GM23338 (cell line): ENCODE measurements around the gene RCL1.

Source experiments
- EZH2 ChIP-seq: fragments of 200-600 bp; sonication (generic); IDR thresholded peaks from one replicate; pipeline ENCODE4 v1.8.0; 2017; ENCODE audit warnings: antibody characterized with exemption, mild to moderate bottlenecking, low read depth; ENCODE audit not compliant: unreplicated experiment
- EZH2phosphoT487 ChIP-seq: fragments of 200-600 bp; sonication (generic); IDR thresholded peaks from one replicate; pipeline ENCODE4 v1.8.1; 2018; ENCODE audit warnings: antibody characterized with exemption; ENCODE audit not compliant: unreplicated experiment
- JUNB ChIP-seq: IDR thresholded peaks from one replicate; pipeline ENCODE4 v1.6.1; 2016; ENCODE audit warnings: antibody characterized with exemption; ENCODE audit not compliant: unreplicated experiment
- POLR2AphosphoS5 ChIP-seq: IDR thresholded peaks from 2 replicates; pipeline ENCODE4 v1.6.1; 2016; ENCODE audit warnings: antibody characterized with exemption, low read depth
- STAT1 ChIP-seq: IDR thresholded peaks from one replicate; pipeline ENCODE4 v1.6.1; 2016; ENCODE audit warnings: antibody characterized with exemption; ENCODE audit not compliant: unreplicated experiment
- ZNF114 ChIP-seq: fragments of 250-450 bp; sonication (Bioruptor Pico); IDR thresholded peaks from 2 replicates; pipeline ENCODE4 v1.5.0; 2020; ENCODE audit warnings: mild to moderate bottlenecking, moderate library complexity
- ZNF331 ChIP-seq: fragments of 250-450 bp; sonication (Bioruptor Pico); IDR thresholded peaks from 2 replicates; pipeline ENCODE4 v1.5.0; 2020; ENCODE audit warnings: low read depth, mild to moderate bottlenecking, moderate library complexity
- TF ChIP-seq, protein P1 (sequence below), 2 experiments: fragments of 200-600 bp in 1 of 2; sonication (generic) in 1 of 2; conservative IDR thresholded peaks; 2 replicates each; pipeline versions ENCODE4 v1.5.1 to v1.6.1; 2016 to 2017; ENCODE audit warnings: antibody characterized with exemption in 2 of 2, low read depth in 2 of 2, mild to moderate bottlenecking in 2 of 2, moderate library complexity in 1 of 2
- TF ChIP-seq, protein P2 (sequence below): IDR thresholded peaks from one replicate; pipeline ENCODE4 v1.6.1; 2018; ENCODE audit warnings: antibody characterized with exemption; ENCODE audit not compliant: unreplicated experiment

DNA sequence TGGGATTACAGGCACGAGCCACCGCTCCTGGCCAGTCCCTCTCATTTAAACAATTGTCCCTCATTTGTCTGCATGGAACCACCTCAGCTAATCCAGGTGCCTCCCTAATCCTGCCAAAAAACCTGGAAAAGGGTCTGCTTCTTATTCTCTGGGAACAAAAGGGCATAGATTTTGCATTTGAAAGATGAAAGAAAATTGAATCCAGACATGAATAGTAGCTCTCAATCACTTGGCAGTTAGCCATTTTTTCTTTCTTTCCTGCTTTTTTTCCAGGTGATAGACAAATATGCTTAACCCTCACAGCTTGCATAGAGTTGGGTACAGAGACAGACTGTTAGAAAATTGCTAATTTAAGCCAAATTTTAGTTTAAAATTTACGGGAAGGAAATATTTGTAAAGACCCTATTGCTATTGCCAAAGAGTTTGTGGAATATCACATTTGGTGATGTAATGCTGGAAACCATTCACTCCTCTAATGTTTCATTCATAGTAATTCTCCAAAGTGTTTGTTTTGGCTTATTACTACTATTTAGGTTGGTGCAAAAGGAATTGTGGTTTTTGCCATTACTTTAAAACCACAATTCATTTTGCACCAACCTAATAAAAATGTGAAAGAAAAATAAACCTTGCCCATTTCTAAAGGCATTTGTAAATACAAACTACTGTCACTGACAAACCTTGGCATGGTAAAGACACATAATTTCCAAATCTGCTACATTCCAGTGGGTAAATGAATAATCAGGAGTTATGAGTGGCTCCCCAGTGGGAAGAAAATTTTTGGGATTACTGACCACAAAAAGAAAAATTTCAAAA is 111.8 kb downstream of the RCL1 start:
- TF ChIP-seq, protein P1, sequence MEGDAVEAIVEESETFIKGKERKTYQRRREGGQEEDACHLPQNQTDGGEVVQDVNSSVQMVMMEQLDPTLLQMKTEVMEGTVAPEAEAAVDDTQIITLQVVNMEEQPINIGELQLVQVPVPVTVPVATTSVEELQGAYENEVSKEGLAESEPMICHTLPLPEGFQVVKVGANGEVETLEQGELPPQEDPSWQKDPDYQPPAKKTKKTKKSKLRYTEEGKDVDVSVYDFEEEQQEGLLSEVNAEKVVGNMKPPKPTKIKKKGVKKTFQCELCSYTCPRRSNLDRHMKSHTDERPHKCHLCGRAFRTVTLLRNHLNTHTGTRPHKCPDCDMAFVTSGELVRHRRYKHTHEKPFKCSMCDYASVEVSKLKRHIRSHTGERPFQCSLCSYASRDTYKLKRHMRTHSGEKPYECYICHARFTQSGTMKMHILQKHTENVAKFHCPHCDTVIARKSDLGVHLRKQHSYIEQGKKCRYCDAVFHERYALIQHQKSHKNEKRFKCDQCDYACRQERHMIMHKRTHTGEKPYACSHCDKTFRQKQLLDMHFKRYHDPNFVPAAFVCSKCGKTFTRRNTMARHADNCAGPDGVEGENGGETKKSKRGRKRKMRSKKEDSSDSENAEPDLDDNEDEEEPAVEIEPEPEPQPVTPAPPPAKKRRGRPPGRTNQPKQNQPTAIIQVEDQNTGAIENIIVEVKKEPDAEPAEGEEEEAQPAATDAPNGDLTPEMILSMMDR (conservative IDR thresholded peaks at IDR 0.05; ENCODE audit: low read depth in 2 of 2) = no peak
- TF ChIP-seq EZH2 (no peak), JUNB (no peak), POLR2AphosphoS5 (no peak), EZH2phosphoT487 (no peak), STAT1 (no peak), ZNF114 (CRISPR knock-in tag) (no peak), ZNF331 (CRISPR knock-in tag) (no peak)
- TF ChIP-seq, protein P2, sequence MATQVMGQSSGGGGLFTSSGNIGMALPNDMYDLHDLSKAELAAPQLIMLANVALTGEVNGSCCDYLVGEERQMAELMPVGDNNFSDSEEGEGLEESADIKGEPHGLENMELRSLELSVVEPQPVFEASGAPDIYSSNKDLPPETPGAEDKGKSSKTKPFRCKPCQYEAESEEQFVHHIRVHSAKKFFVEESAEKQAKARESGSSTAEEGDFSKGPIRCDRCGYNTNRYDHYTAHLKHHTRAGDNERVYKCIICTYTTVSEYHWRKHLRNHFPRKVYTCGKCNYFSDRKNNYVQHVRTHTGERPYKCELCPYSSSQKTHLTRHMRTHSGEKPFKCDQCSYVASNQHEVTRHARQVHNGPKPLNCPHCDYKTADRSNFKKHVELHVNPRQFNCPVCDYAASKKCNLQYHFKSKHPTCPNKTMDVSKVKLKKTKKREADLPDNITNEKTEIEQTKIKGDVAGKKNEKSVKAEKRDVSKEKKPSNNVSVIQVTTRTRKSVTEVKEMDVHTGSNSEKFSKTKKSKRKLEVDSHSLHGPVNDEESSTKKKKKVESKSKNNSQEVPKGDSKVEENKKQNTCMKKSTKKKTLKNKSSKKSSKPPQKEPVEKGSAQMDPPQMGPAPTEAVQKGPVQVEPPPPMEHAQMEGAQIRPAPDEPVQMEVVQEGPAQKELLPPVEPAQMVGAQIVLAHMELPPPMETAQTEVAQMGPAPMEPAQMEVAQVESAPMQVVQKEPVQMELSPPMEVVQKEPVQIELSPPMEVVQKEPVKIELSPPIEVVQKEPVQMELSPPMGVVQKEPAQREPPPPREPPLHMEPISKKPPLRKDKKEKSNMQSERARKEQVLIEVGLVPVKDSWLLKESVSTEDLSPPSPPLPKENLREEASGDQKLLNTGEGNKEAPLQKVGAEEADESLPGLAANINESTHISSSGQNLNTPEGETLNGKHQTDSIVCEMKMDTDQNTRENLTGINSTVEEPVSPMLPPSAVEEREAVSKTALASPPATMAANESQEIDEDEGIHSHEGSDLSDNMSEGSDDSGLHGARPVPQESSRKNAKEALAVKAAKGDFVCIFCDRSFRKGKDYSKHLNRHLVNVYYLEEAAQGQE = no peak
